HAP-1 (cell line): ENCODE results near the gene MN1.

Source experiments
- DNase-seq, 2 experiments: peaks; one replicate each; pipeline ENCODE4 v3.0.0-alpha.2; 2016 to 2020; ENCODE audit warnings: low spot score in 2 of 2
- H3K27me3 ChIP-seq: fragments of 250-450 bp; sonication (Bioruptor Pico); 2 replicates; pipeline ENCODE4 v1.5.1; 2020; ENCODE audit warnings: low read depth, mild to moderate bottlenecking, moderate library complexity
- H3K36me3 ChIP-seq: fragments of 250-450 bp; sonication (Bioruptor Pico); replicated peaks from 2 replicates; pipeline ENCODE4 v1.5.1; 2020; ENCODE audit warnings: mild to moderate bottlenecking
- H3K4me1 ChIP-seq: fragments of 250-450 bp; sonication (Bioruptor Pico); 2 replicates; pipeline ENCODE4 v1.5.1; 2020; ENCODE audit warnings: mild to moderate bottlenecking
- H3K4me3 ChIP-seq: fragments of 250-450 bp; sonication (Bioruptor Pico); 2 replicates; pipeline ENCODE4 v1.5.1; 2020; ENCODE audit warnings: mild to moderate bottlenecking, moderate library complexity
- H3K9me3 ChIP-seq: fragments of 250-450 bp; sonication (Bioruptor Pico); 2 replicates; pipeline ENCODE4 v1.5.1; 2020; ENCODE audit warnings: mild to moderate bottlenecking, moderate library complexity
- in situ Hi-C: fragments of 300-500 bp; cut with MboI; formaldehyde crosslinking; loops from 3 replicates; pipeline ENCODE4 v1.14.3; 2020; ENCODE audit warnings: low sequenced_read_pairs, inconsistent platforms, mixed read lengths

MN1 gene

GRCh38 chr22:27778294-27779090, 23.1 kb downstream of the MN1 start:
- no peak for DNase-seq
- Histone ChIP-seq H3K4me1 (peaks cover 9% of the 10 kb centered on the region; the same call in 1 of the 2 replicates), H3K27me3 (no peaks in the 10 kb centered on the region), H3K36me3 (no peaks in the 10 kb centered on the region), H3K9me3 (no peaks in the 10 kb centered on the region), H3K4me3 (no peak overlapping the region)
- in situ Hi-C loops, result no loop called here

GRCh38 chr22:27777128-27777527, 24.4 kb downstream of the MN1 start:
- Histone ChIP-seq H3K4me3 (no peak overlapping the region), H3K4me1 (peaks cover 9% of the 10 kb centered on the region; the same call in 1 of the 2 replicates), H3K27me3 (no peaks in the 10 kb centered on the region), H3K9me3 (no peaks in the 10 kb centered on the region), H3K36me3 (no peaks in the 10 kb centered on the region)
- no peak for DNase-seq
- in situ Hi-C loops, result no loop called here

GRCh38 chr22:27776650-27776958, 25.0 kb downstream of the MN1 start:
- in situ Hi-C loops, result no loop called here
- no peak overlapping the region for H3K4me3 ChIP-seq
- no peaks in the 10 kb centered on the region for H3K36me3 ChIP-seq
- H3K4me1 ChIP-seq, result peaks cover 9% of the 10 kb centered on the region; the same call in 1 of the 2 replicates
- H3K9me3 ChIP-seq, result no peaks in the 10 kb centered on the region
- H3K27me3 ChIP-seq, result no peaks in the 10 kb centered on the region
- no peak for DNase-seq

GRCh38 chr22:27775758-27776649, 25.6 kb downstream of the MN1 start:
- no peaks in the 10 kb centered on the region for H3K9me3 ChIP-seq
- H3K27me3 ChIP-seq, result no peaks in the 10 kb centered on the region
- no peak overlapping the region for H3K4me3 ChIP-seq
- H3K36me3 ChIP-seq, result no peaks in the 10 kb centered on the region
- H3K4me1 ChIP-seq, result peaks cover 9% of the 10 kb centered on the region; the same call in 1 of the 2 replicates
- in situ Hi-C loops, result no loop called here
- DNase-seq, result peak in 1 of 2 experiments; percentile 32

GRCh38 chr22:27775087-27775698, 26.4 kb downstream of the MN1 start:
- H3K27me3 ChIP-seq, result no peaks in the 10 kb centered on the region
- DNase-seq, result no peak
- H3K36me3 ChIP-seq, result no peaks in the 10 kb centered on the region
- no peaks in the 10 kb centered on the region for H3K9me3 ChIP-seq
- in situ Hi-C loops, result no loop called here
- no peak overlapping the region for H3K4me3 ChIP-seq
- peaks cover 9% of the 10 kb centered on the region; the same call in 1 of the 2 replicates for H3K4me1 ChIP-seq

- no peak overlapping the region for H3K4me3 ChIP-seq
- H3K27me3 ChIP-seq, result no peaks in the 10 kb centered on the region
- H3K9me3 ChIP-seq, result no peaks in the 10 kb centered on the region
- in situ Hi-C loops, result no loop called here
- H3K36me3 ChIP-seq, result no peaks in the 10 kb centered on the region
- DNase-seq, result no peak
- H3K4me1 ChIP-seq, result peaks cover 9% of the 10 kb centered on the region; the same call in 1 of the 2 replicates
Measured at GRCh38 chr22:27774200-27774599, 27.4 kb downstream of the MN1 start.

GRCh38 chr22:27772984-27773498, 28.5 kb downstream of the MN1 start:
- H3K27me3 ChIP-seq, result no peaks in the 10 kb centered on the region
- in situ Hi-C loops, result no loop called here
- H3K9me3 ChIP-seq, result no peaks in the 10 kb centered on the region
- no peaks in the 10 kb centered on the region for H3K36me3 ChIP-seq
- H3K4me1 ChIP-seq, result peaks cover 9% of the 10 kb centered on the region; the same call in 1 of the 2 replicates
- DNase-seq, result no peak
- H3K4me3 ChIP-seq, result no peak overlapping the region

GRCh38 chr22:27772081-27772983, 29.2 kb downstream of the MN1 start:
- H3K36me3 ChIP-seq, result no peaks in the 10 kb centered on the region
- H3K27me3 ChIP-seq, result no peaks in the 10 kb centered on the region
- no peak overlapping the region for H3K4me3 ChIP-seq
- no peaks in the 10 kb centered on the region for H3K9me3 ChIP-seq
- in situ Hi-C loops, result no loop called here
- H3K4me1 ChIP-seq, result peaks cover 9% of the 10 kb centered on the region; the same call in 1 of the 2 replicates
- no peak for DNase-seq

- no peaks in the 10 kb centered on the region for H3K27me3 ChIP-seq
- no peaks in the 10 kb centered on the region for H3K9me3 ChIP-seq
- no peak overlapping the region for H3K4me3 ChIP-seq
- H3K4me1 ChIP-seq, result peaks cover 6% of the 10 kb centered on the region; the same call in 1 of the 2 replicates
- no peaks in the 10 kb centered on the region for H3K36me3 ChIP-seq
- DNase-seq, result no peak
- in situ Hi-C loops, result no loop called here
Measured at GRCh38 chr22:27771637-27772036, 29.9 kb downstream of the MN1 start.

- in situ Hi-C loops, result no loop called here
- H3K36me3 ChIP-seq, result no peaks in the 10 kb centered on the region
- DNase-seq, result no peak
- H3K27me3 ChIP-seq, result no peaks in the 10 kb centered on the region
- H3K4me3 ChIP-seq, result no peak overlapping the region
- no peaks in the 10 kb centered on the region for H3K9me3 ChIP-seq
- no peaks in the 10 kb centered on the region for H3K4me1 ChIP-seq
Measured at GRCh38 chr22:27769012-27769411, 32.5 kb downstream of the MN1 start.

GRCh38 chr22:27768027-27768653, 33.4 kb downstream of the MN1 start:
- Histone ChIP-seq H3K4me3 (no peak overlapping the region), H3K36me3 (no peaks in the 10 kb centered on the region), H3K9me3 (no peaks in the 10 kb centered on the region), H3K4me1 (no peaks in the 10 kb centered on the region), H3K27me3 (no peaks in the 10 kb centered on the region)
- no peak for DNase-seq
- in situ Hi-C loops, result no loop called here

- DNase-seq, result no peak
- in situ Hi-C loops, result no loop called here
- Histone ChIP-seq H3K27me3 (no peaks in the 10 kb centered on the region), H3K36me3 (no peaks in the 10 kb centered on the region), H3K9me3 (no peaks in the 10 kb centered on the region), H3K4me1 (no peaks in the 10 kb centered on the region), H3K4me3 (no peak overlapping the region)
Measured at GRCh38 chr22:27766679-27767078, 34.9 kb downstream of the MN1 start.
